ENCODE data around the gene NHP2.

DNA sequence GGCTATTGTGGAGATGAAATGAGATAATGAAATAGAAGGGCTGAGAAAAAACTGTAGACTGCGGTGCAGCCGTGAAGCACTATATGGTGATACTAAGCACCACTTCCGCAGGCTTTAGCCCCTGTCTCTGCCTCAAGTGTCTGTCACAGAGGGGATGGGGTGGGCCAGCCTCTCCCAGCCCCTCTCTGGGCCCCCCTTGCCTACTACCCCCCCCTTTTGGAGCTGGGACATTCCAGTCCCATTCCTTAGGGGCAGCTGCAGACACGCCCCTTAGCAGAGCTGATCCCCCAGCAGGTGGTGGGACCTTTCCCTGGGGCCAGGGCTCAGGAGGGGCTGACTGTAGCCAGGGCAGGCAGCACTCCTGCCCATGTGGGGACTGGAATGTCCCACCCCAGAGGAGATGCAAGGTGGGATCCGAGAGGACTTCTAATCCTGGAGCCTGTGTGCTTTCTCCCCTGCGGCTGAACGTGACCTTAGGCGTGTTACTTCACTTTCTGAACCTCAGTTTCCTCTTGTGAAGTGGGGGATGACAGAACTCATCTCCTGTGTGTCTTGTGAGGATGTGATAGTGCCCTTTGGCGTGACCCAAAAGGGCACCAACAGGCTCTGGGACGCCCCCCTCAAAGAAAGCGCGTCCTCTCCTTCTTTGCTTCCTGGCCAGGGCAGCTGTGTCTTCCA, 38.4 kb downstream of the NHP2 start:
- TF ChIP-seq XRCC5 (IDR thresholded peaks at IDR 0.05; ENCODE audit: low read depth, low read length): no peak
- TF ChIP-seq, protein P1, sequence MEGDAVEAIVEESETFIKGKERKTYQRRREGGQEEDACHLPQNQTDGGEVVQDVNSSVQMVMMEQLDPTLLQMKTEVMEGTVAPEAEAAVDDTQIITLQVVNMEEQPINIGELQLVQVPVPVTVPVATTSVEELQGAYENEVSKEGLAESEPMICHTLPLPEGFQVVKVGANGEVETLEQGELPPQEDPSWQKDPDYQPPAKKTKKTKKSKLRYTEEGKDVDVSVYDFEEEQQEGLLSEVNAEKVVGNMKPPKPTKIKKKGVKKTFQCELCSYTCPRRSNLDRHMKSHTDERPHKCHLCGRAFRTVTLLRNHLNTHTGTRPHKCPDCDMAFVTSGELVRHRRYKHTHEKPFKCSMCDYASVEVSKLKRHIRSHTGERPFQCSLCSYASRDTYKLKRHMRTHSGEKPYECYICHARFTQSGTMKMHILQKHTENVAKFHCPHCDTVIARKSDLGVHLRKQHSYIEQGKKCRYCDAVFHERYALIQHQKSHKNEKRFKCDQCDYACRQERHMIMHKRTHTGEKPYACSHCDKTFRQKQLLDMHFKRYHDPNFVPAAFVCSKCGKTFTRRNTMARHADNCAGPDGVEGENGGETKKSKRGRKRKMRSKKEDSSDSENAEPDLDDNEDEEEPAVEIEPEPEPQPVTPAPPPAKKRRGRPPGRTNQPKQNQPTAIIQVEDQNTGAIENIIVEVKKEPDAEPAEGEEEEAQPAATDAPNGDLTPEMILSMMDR (IDR thresholded peaks at IDR 0.05 in 2 of 3, conservative IDR thresholded peaks at IDR 0.05 in 1 of 3; ENCODE audit: insufficient read depth in 2 of 3, low read depth in 1 of 3, low read length in 3 of 3): no peak
- no peak for TF ChIP-seq CREM (IDR thresholded peaks at IDR 0.05; ENCODE audit: low read depth)
- TF ChIP-seq, protein P2, sequence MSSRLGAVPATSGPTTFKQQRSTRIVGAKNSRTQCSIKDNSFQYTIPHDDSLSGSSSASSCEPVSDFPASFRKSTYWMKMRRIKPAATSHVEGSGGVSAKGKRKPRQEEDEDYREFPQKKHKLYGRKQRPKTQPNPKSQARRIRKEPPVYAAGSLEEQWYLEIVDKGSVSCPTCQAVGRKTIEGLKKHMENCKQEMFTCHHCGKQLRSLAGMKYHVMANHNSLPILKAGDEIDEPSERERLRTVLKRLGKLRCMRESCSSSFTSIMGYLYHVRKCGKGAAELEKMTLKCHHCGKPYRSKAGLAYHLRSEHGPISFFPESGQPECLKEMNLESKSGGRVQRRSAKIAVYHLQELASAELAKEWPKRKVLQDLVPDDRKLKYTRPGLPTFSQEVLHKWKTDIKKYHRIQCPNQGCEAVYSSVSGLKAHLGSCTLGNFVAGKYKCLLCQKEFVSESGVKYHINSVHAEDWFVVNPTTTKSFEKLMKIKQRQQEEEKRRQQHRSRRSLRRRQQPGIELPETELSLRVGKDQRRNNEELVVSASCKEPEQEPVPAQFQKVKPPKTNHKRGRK (tag; IDR thresholded peaks at IDR 0.05): no peak
- TF ChIP-seq CEBPG (CRISPR knock-in tag; IDR thresholded peaks at IDR 0.05): no peak
- no peak for TF ChIP-seq CEBPG (tag; conservative IDR thresholded peaks at IDR 0.05 in 1 of 2, IDR thresholded peaks at IDR 0.05 in 1 of 2)
- TF ChIP-seq MXI1 (IDR thresholded peaks at IDR 0.05; ENCODE audit: low read depth, low read length): no peak
- TF ChIP-seq, protein P3, sequence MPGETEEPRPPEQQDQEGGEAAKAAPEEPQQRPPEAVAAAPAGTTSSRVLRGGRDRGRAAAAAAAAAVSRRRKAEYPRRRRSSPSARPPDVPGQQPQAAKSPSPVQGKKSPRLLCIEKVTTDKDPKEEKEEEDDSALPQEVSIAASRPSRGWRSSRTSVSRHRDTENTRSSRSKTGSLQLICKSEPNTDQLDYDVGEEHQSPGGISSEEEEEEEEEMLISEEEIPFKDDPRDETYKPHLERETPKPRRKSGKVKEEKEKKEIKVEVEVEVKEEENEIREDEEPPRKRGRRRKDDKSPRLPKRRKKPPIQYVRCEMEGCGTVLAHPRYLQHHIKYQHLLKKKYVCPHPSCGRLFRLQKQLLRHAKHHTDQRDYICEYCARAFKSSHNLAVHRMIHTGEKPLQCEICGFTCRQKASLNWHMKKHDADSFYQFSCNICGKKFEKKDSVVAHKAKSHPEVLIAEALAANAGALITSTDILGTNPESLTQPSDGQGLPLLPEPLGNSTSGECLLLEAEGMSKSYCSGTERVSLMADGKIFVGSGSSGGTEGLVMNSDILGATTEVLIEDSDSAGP (CRISPR knock-in tag; IDR thresholded peaks at IDR 0.05): no peak
- TF ChIP-seq POLR2A (conservative IDR thresholded peaks at IDR 0.05): no peak
- no peak for TF ChIP-seq COPS2 (conservative IDR thresholded peaks at IDR 0.05)
- no peak for TF ChIP-seq ZFP36 (IDR thresholded peaks at IDR 0.05; ENCODE audit: low read depth, low read length, partially characterized antibody)
- TF ChIP-seq CBX2 (IDR thresholded peaks at IDR 0.05; ENCODE audit: insufficient read depth, low read length, poor library complexity, severe bottlenecking): no peak
- TF ChIP-seq GTF2E2 (tag; IDR thresholded peaks at IDR 0.05): no peak
- no peak for TF ChIP-seq ZNF143 (CRISPR knock-in tag; IDR thresholded peaks at IDR 0.05)

Data from K562 (cell line).